Measurements from ENCODE around the gene CC2D1A. TPM values are rescaled to one million over a fixed set of nuclear protein-coding genes. Genes with fewer than 3 reads are reported as not detected.

CC2D1A gene
- total and polyA plus RNA-seq, 7 donors = 20.1 to 31.7 (median 23.7) TPM

DNA sequence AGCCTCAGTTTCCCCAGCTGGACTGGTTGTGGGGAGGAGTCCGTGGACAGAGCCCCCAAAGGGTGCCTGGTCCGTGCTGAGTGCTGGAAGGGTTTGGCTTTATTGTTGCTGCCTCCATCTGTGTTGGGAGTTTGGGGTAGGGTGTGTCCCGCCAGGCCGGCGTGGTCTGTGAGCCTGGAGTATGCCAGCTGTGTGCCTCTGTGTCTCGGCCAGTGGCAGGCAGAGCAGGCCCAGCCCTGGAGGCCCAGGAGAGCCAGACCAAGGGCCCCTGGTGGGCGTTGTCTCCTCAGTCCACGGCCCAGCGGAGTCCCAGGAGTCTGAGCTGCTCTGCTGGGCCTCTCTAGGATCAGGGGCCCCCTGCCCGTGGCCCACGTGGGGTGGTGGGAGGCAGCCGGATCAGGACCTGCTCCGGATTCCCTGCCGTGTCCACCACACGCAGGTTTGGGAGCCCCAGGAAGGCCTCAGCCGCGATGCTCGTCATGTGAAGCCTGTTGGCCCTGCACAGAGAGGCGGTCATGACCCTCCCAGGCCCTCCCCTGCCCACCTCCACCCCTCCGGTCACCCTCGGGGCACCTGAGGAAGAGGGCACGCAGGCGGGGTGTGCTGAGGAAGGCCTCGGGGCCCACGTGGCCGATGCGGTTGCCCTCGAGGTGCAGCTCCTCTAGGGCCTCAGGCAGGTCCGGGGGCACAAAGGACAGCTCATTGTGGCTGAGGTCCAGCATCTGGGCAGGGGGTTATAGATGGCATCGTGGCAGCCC lies 25.6 kb downstream of the CC2D1A start:
- ATAC-seq = peak in 1 of 4 donors; percentile 14
- TF ChIP-seq, protein P1, sequence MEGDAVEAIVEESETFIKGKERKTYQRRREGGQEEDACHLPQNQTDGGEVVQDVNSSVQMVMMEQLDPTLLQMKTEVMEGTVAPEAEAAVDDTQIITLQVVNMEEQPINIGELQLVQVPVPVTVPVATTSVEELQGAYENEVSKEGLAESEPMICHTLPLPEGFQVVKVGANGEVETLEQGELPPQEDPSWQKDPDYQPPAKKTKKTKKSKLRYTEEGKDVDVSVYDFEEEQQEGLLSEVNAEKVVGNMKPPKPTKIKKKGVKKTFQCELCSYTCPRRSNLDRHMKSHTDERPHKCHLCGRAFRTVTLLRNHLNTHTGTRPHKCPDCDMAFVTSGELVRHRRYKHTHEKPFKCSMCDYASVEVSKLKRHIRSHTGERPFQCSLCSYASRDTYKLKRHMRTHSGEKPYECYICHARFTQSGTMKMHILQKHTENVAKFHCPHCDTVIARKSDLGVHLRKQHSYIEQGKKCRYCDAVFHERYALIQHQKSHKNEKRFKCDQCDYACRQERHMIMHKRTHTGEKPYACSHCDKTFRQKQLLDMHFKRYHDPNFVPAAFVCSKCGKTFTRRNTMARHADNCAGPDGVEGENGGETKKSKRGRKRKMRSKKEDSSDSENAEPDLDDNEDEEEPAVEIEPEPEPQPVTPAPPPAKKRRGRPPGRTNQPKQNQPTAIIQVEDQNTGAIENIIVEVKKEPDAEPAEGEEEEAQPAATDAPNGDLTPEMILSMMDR (IDR thresholded peaks at IDR 0.05) = no peak
- no peak for DNase-seq
- intact Hi-C loops (cut with DNase I) = no loop called here
- no peaks in the 10 kb centered on the region for H3K9me3 ChIP-seq
- H3K4me1 ChIP-seq = no peaks in the 10 kb centered on the region
- 80 to 86% (median 81%) methylated on average over 28 to 30 of the region's 30 CpGs for WGBS, 3 donors
- peaks cover 0 to 34% of the 10 kb centered on the region in 2 donors for H3K36me3 ChIP-seq (ENCODE audit: insufficient read depth in 1 of 2, low read depth in 1 of 2)
- no peak overlapping the region for H3K27ac ChIP-seq
- peaks cover 0 to 3% (median 0%) of the 10 kb centered on the region in 3 donors for H3K27me3 ChIP-seq (ENCODE audit: insufficient read depth in 3 of 3, low read length in 2 of 3)
- no peak overlapping the region for H3K4me3 ChIP-seq

DNA sequence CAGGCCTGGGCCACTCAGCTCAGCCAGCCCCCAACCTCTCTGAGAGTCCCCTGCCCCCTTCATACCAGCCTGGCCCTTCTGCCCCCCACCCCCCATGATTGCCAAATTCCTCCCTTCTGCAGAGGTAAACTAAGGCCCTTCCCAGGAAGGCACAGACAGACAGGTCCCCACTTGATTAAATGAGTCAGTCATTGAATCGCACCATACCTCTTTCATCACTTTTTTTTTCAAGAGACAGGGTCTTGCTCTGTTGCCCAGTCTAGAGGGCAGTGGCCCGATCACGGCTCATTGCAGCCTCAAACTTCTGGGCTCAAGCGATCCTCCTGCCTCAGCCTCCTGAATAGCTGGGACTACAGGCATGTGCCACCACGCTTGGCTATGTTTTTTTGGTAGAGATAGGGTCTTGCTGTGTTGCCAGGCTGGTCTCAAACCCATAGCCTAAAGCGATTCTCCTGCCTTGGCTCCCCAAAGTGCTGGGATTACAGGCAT lies 26.2 kb downstream of the CC2D1A start:
- peaks cover 0 to 3% (median 0%) of the 10 kb centered on the region in 3 donors for H3K27me3 ChIP-seq (ENCODE audit: insufficient read depth in 3 of 3, low read length in 2 of 3)

DNA sequence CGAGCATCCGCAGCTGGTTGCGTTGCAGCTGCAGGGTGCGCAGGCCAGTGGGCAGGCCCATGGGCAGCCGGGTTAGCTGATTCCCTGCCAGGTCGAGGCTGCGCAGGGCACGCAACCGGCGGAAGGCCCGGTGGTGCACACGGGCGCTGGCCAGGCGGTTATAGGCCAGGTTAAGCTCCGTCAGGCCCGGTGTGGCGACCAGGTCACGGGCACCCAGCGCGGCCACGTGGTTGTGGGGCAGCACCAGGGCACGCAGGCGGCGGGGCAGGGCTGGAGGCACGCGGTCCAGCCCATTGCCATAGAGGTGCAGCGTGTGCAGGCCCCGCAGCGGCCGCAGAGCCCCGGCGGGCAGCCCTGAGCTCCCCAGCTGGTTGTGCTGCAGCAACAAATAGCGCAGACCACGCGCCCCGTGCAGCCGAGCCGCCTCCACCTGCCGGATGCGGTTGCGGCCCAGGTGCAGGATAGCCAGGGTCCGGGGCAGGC lies 27.0 kb downstream of the CC2D1A start:
- no peaks in the 10 kb centered on the region for H3K9me3 ChIP-seq
- H3K4me3 ChIP-seq = no peak overlapping the region
- WGBS, 3 donors = 83 to 88% (median 84%) methylated on average over 39 to 42 of the region's 42 CpGs
- peaks cover 0 to 21% of the 10 kb centered on the region in 2 donors for H3K36me3 ChIP-seq (ENCODE audit: insufficient read depth in 1 of 2, low read depth in 1 of 2)
- intact Hi-C loops (cut with DNase I) = no loop called here
- no peak overlapping the region for H3K27ac ChIP-seq
- H3K4me1 ChIP-seq = no peaks in the 10 kb centered on the region
- H3K27me3 ChIP-seq (ENCODE audit: insufficient read depth in 3 of 3, low read length in 2 of 3) = peaks cover 0 to 5% (median 3%) of the 10 kb centered on the region in 3 donors
- ATAC-seq (no peak), DNase-seq (no peak)
- TF ChIP-seq, protein P1 (IDR thresholded peaks at IDR 0.05) = no peak

More for the DNA sequence above, 26.2 kb downstream of the CC2D1A start:
- TF ChIP-seq, protein P1 (IDR thresholded peaks at IDR 0.05) = no peak
- Histone ChIP-seq H3K27ac (no peak overlapping the region), H3K4me1 (no peaks in the 10 kb centered on the region), H3K4me3 (no peak overlapping the region), H3K9me3 (no peaks in the 10 kb centered on the region), H3K36me3 (ENCODE audit: insufficient read depth in 1 of 2, low read depth in 1 of 2) (peaks cover 0 to 28% of the 10 kb centered on the region in 2 donors)
- 91 to 92% (median 92%) methylated on average over 6 of the region's 6 CpGs for WGBS, 3 donors
- no peak for ATAC-seq
- intact Hi-C loops (cut with DNase I) = no loop called here
- no peak for DNase-seq

DNA sequence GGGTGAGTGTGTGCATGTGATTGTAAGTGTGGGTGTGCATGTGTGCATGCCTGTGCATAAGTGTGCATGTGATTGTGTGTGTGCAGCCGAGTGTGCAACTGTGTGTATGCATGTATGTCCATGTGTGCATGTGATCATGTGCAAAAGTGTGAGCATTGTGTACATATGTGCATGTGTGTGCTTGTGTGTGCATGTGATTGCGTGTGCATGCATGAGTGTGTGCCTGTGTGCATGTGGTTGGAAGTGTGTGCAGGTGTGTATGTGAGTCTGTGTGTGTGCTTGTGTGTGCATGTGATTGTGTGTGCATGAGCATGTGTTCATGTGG lies 28.7 kb downstream of the CC2D1A start:
- TF ChIP-seq, protein P1 (IDR thresholded peaks at IDR 0.05) = no peak
- H3K27ac ChIP-seq = no peak overlapping the region
- intact Hi-C loops (cut with DNase I) = no loop called here
- no peaks in the 10 kb centered on the region for H3K4me1 ChIP-seq
- H3K27me3 ChIP-seq (ENCODE audit: insufficient read depth in 3 of 3, low read length in 2 of 3) = peaks cover 0 to 5% (median 3%) of the 10 kb centered on the region in 3 donors
- peaks cover 0 to 16% of the 10 kb centered on the region in 2 donors for H3K36me3 ChIP-seq (ENCODE audit: insufficient read depth in 1 of 2, low read depth in 1 of 2)
- WGBS, 3 donors = 90 to 95% (median 93%) methylated on average over 2 of the region's 2 CpGs
- DNase-seq (no peak), ATAC-seq (no peak)
- no peaks in the 10 kb centered on the region for H3K9me3 ChIP-seq
- no peak overlapping the region for H3K4me3 ChIP-seq

Data from psoas muscle (tissue), 8 donors.